Ishikawa (cell line): ENCODE results near the gene SLC25A13.

Experiments
- CREB1 ChIP-seq: IDR thresholded peaks from 2 replicates; pipeline ENCODE4 v1.6.1; 2012; ENCODE audit warnings: low read depth
- EGR1 ChIP-seq: IDR thresholded peaks from 2 replicates; pipeline ENCODE4 v1.6.1; 2012
- EP300 ChIP-seq: IDR thresholded peaks from 2 replicates; pipeline ENCODE4 v1.6.1; 2012; ENCODE audit warnings: borderline replicate concordance
- NFIC ChIP-seq: IDR thresholded peaks from 2 replicates; pipeline ENCODE4 v1.6.1; 2012
- RAD21 ChIP-seq: IDR thresholded peaks from 2 replicates; pipeline ENCODE4 v1.6.1; 2012; ENCODE audit warnings: low read depth
- REST ChIP-seq: IDR thresholded peaks from 2 replicates; pipeline ENCODE4 v1.6.1; 2012; ENCODE audit warnings: low read depth, mild to moderate bottlenecking
- TAF1 ChIP-seq: IDR thresholded peaks from 2 replicates; pipeline ENCODE4 v1.6.1; 2012; ENCODE audit warnings: low read depth, mild to moderate bottlenecking

- no peak for TF ChIP-seq RAD21
- TF ChIP-seq NFIC: no peak
- no peak for TF ChIP-seq EP300
- TF ChIP-seq REST: no peak
- no peak for TF ChIP-seq CREB1
- TF ChIP-seq EGR1: no peak
- TF ChIP-seq TAF1: no peak
These were observed 116.2 kb downstream of the SLC25A13 start for GRCh38 chr7:96205665-96206064.
